ENCODE data around the gene RANBP9. TPM values are rescaled to one million over a fixed set of nuclear protein-coding genes. Genes with fewer than 3 reads are reported as not detected.

RANBP9 gene
- total and polyA plus RNA-seq, 2 of the 13 experiments (the other 11 are each of a cell fraction or from before 2014, with no cell fraction given): 26.6 to 30.6 TPM

GRCh38 chr6:13604546-13605416 lies 106.9 kb downstream of the RANBP9 start (continued):
- TF ChIP-seq THRA (CRISPR knock-in tag; IDR thresholded peaks at IDR 0.05; ENCODE audit: borderline replicate concordance) (peak; percentile 89), FOXM1 (CRISPR knock-in tag; IDR thresholded peaks at IDR 0.05) (no peak), TFAP4 (IDR thresholded peaks at IDR 0.05; ENCODE audit: borderline replicate concordance, low read depth) (peak; percentile 98), ZZZ3 (CRISPR knock-in tag; IDR thresholded peaks at IDR 0.05; ENCODE audit: borderline replicate concordance) (no peak), SMARCC2 (IDR thresholded peaks at IDR 0.05) (no peak), ZNF615 (CRISPR knock-in tag; IDR thresholded peaks at IDR 0.05; ENCODE audit: borderline replicate concordance) (no peak; the same call in 1 of the 2 replicates), SMAD1 (CRISPR knock-in tag; IDR thresholded peaks at IDR 0.05; ENCODE audit: borderline replicate concordance, low read depth) (no peak), ZNF740 (CRISPR knock-in tag; IDR thresholded peaks at IDR 0.05) (peak; percentile 75; the same call in 1 of the 2 replicates), MED8 (CRISPR knock-in tag; IDR thresholded peaks at IDR 0.05; ENCODE audit: insufficient replicate concordance) (peak; percentile 63), CCAR2 (optimal IDR thresholded peaks at IDR 0.05; ENCODE audit: low read depth, low read length) (peak; percentile 37), ZNF160 (CRISPR knock-in tag; IDR thresholded peaks at IDR 0.05) (0 out of 2 replicates have a peak, but pooled peaks have one; percentile 64), TBL1XR1 (IDR thresholded peaks at IDR 0.05; ENCODE audit: borderline replicate concordance, low read length, partially characterized antibody) (peak; percentile 80), DR1 (CRISPR knock-in tag; IDR thresholded peaks at IDR 0.05) (no peak), TOPORS (CRISPR knock-in tag; IDR thresholded peaks at IDR 0.05) (peak; percentile 66; the same call in 1 of the 2 replicates), ARNT2 (CRISPR knock-in tag; IDR thresholded peaks at IDR 0.05; ENCODE audit: low read depth) (peak; percentile 85; the same call in 1 of the 2 replicates), DBP (CRISPR knock-in tag; IDR thresholded peaks at IDR 0.05; ENCODE audit: not compliant biosample characterization) (no peak), RAD51 (IDR thresholded peaks at IDR 0.05; ENCODE audit: borderline replicate concordance) (no peak), HNRNPL (IDR thresholded peaks at IDR 0.05; ENCODE audit: low read depth, low read length) (no peak), SNAPC4 (CRISPR knock-in tag; IDR thresholded peaks at IDR 0.05) (no peak), SNRNP70 (IDR thresholded peaks at IDR 0.05; ENCODE audit: low read depth, low read length) (no peak)
